Ovary (tissue), 3 donors: ENCODE data around the gene FAM107A.

Experiments used
- CTCF ChIP-seq, 3 donors: fragments of 450-650 bp in 2 of 3; fragments of 200-600 bp in 1 of 3; IDR thresholded peaks; one replicate each; pipeline versions ENCODE4 v1.5.1 to v1.8.0; 2016 to 2022; ENCODE audit warnings: antibody characterized with exemption in 3 of 3, mild to moderate bottlenecking in 1 of 3
- EP300 ChIP-seq: sonication (generic); formaldehyde crosslinking; IDR thresholded peaks from one replicate; pipeline ENCODE4 v1.6.1; 2017; ENCODE audit warnings: antibody characterized with exemption
- POLR2A ChIP-seq: fragments of 450-650 bp; IDR thresholded peaks from one replicate; pipeline ENCODE4 v1.6.1; 2017; ENCODE audit warnings: antibody characterized with exemption, mild to moderate bottlenecking, moderate library complexity
- donor health status: DM: no; HTN: no; CAD: no.

- TF ChIP-seq CTCF (IDR thresholded peaks at IDR 0.05) (no peak), POLR2A (no peak), EP300 (no peak)
Observed at GRCh38 chr3:58597770-58598310, 20.6 kb upstream of the FAM107A start.
